Bronchial epithelial cell (primary cell): Measurements from ENCODE around the gene VSIR. TPM values are rescaled to one million over a fixed set of nuclear protein-coding genes. Genes with fewer than 3 reads are reported as not detected.

Experiments
- DNase-seq: peaks from one replicate; pipeline ENCODE4 v3.0.0-alpha.2; 2010; ENCODE audit warnings: low read depth
- FAIRE-seq: peaks from 2 replicates; lab custom pipeline; 2011; peaks lifted over from hg19 to GRCh38; lab: Jason Lieb, UNC
- H3K27me3 ChIP-seq: 2 replicates; pipeline ENCODE4 v1.5.1; 2011; ENCODE audit warnings: low read length; ENCODE audit not compliant: control insufficient read depth, insufficient read depth
- H3K36me3 ChIP-seq: 2 replicates; pipeline ENCODE4 v1.5.1; 2011; ENCODE audit warnings: low read length; ENCODE audit not compliant: control insufficient read depth, insufficient read depth
- H3K4me3 ChIP-seq: 2 replicates; pipeline ENCODE4 v1.5.1; 2011; ENCODE audit warnings: mild to moderate bottlenecking, low read depth, low read length, control low read depth
- CTCF ChIP-seq: IDR thresholded peaks from 2 replicates; pipeline ENCODE4 v1.5.1; 2011; ENCODE audit warnings: mild to moderate bottlenecking, moderate library complexity, low read length, control low read depth, inconsistent platforms; ENCODE audit not compliant: insufficient read depth, severe bottlenecking
- total RNA-seq: library from RNA; depleted of rRNA; stranded (reverse); fragments of >200 nt; gene quantifications from 2 replicates; pipeline ENCODE4 v1.2.1, GENCODE V29; 2014

The VSIR gene
- 6.8 and 7.9 TPM in 2 replicates for total RNA-seq

- Histone ChIP-seq H3K27me3 (no peaks in the 10 kb centered on the region), H3K36me3 (no peaks in the 10 kb centered on the region), H3K4me3 (peak within 1 kb of the TSS; percentile 58)
- FAIRE-seq (no peak), DNase-seq (peak; percentile 94)
- TF ChIP-seq CTCF: peak; percentile 84
Observed at GRCh38 chr10:71773221-71773971, at the start of gene VSIR. VSIR (minus strand) TSS chr10:71773520; CDS start chr10:71773439, 81 bp downstream.

GRCh38 chr10:71821909-71822763, 48.8 kb upstream of the VSIR start:
- TF ChIP-seq CTCF: no peak
- no peak overlapping the region for H3K4me3 ChIP-seq
- FAIRE-seq: no peak
- DNase-seq: no peak
- H3K27me3 ChIP-seq: no peaks in the 10 kb centered on the region
- H3K36me3 ChIP-seq: peaks cover 61% of the 10 kb centered on the region

- DNase-seq: no peak
- Histone ChIP-seq H3K27me3 (no peaks in the 10 kb centered on the region), H3K36me3 (peaks cover 64% of the 10 kb centered on the region), H3K4me3 (no peak overlapping the region)
- FAIRE-seq: no peak
- TF ChIP-seq CTCF: no peak
Observed at GRCh38 chr10:71820966-71821365, 47.6 kb upstream of the VSIR start.

GRCh38 chr10:71819985-71820384, 46.7 kb upstream of the VSIR start:
- FAIRE-seq (no peak), DNase-seq (no peak)
- H3K4me3 ChIP-seq: no peak overlapping the region
- peaks cover 59% of the 10 kb centered on the region for H3K36me3 ChIP-seq
- no peak for TF ChIP-seq CTCF
- H3K27me3 ChIP-seq: no peaks in the 10 kb centered on the region

GRCh38 chr10:71819441-71819861, 46.1 kb upstream of the VSIR start:
- FAIRE-seq: no peak
- H3K27me3 ChIP-seq: no peaks in the 10 kb centered on the region
- DNase-seq: no peak
- peaks cover 59% of the 10 kb centered on the region for H3K36me3 ChIP-seq
- no peak overlapping the region for H3K4me3 ChIP-seq
- TF ChIP-seq CTCF: no peak
